ENCODE measurements around the gene CNTNAP2.

DNA sequence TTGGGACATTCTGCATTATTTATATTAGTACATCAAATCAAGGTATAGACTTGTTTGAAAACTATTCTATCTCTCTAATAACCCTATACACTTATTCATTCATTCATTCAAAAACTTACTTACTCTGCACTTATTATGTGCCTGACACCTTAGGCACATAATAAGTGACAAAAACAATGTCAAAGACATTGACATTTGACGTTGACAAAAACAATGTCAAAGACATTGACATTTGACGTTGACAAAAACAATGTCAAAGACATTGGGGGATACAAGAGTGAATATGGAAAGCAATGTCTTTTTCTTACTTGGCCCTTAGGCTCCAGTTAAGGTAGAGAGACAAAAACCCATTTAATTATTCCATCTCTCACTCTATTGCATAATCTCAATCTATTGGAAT is 116.0 kb downstream of the CNTNAP2 start:
- TF ChIP-seq, protein P1, sequence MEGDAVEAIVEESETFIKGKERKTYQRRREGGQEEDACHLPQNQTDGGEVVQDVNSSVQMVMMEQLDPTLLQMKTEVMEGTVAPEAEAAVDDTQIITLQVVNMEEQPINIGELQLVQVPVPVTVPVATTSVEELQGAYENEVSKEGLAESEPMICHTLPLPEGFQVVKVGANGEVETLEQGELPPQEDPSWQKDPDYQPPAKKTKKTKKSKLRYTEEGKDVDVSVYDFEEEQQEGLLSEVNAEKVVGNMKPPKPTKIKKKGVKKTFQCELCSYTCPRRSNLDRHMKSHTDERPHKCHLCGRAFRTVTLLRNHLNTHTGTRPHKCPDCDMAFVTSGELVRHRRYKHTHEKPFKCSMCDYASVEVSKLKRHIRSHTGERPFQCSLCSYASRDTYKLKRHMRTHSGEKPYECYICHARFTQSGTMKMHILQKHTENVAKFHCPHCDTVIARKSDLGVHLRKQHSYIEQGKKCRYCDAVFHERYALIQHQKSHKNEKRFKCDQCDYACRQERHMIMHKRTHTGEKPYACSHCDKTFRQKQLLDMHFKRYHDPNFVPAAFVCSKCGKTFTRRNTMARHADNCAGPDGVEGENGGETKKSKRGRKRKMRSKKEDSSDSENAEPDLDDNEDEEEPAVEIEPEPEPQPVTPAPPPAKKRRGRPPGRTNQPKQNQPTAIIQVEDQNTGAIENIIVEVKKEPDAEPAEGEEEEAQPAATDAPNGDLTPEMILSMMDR (conservative IDR thresholded peaks at IDR 0.05; ENCODE audit: low read length) = no peak
- no peak for TF ChIP-seq EZH2phosphoT487 (IDR thresholded peaks at IDR 0.05; ENCODE audit: borderline replicate concordance, low read depth, low read length)
